Ovary (tissue), 3 donors: Measurements from ENCODE around the gene ZNF138.
"Not testable (repeated sequence)": the region's sequence is repeated elsewhere in the genome, so short reads cannot be mapped to it uniquely, and the experiment has no call there.

Experiments used
- CTCF ChIP-seq, 3 donors: fragments of 450-650 bp in 2 of 3; fragments of 200-600 bp in 1 of 3; IDR thresholded peaks; one replicate each; pipeline versions ENCODE4 v1.5.1 to v1.8.0; 2016 to 2022; ENCODE audit warnings: antibody characterized with exemption in 3 of 3, mild to moderate bottlenecking in 1 of 3
- EP300 ChIP-seq: sonication (generic); formaldehyde crosslinking; IDR thresholded peaks from one replicate; pipeline ENCODE4 v1.6.1; 2017; ENCODE audit warnings: antibody characterized with exemption
- POLR2A ChIP-seq: fragments of 450-650 bp; IDR thresholded peaks from one replicate; pipeline ENCODE4 v1.6.1; 2017; ENCODE audit warnings: antibody characterized with exemption, mild to moderate bottlenecking, moderate library complexity
- donor health status: DM: no; HTN: no; CAD: no.

GRCh38 chr7:64789241-64789640 lies 5.0 kb upstream of the ZNF138 start:
- not testable (repeated sequence) for TF ChIP-seq POLR2A; CTCF (IDR thresholded peaks at IDR 0.05); EP300
